OCI-LY1 (cell line): ENCODE measurements around the gene MBD5.

Experiments
- CTCF ChIP-seq: fragments of 200-600 bp; sonication (generic), shearing (Covaris generic); IDR thresholded peaks from 2 replicates; pipeline ENCODE4 v1.5.1; 2017; ENCODE audit warnings: mild to moderate bottlenecking, antibody characterized with exemption, low read length, moderate library complexity, mixed read lengths
- EZH2 ChIP-seq: fragments of 200-600 bp; sonication (generic), shearing (Covaris generic); IDR thresholded peaks from 2 replicates; pipeline ENCODE4 v1.8.0; 2017; ENCODE audit warnings: borderline replicate concordance, mixed run types, mild to moderate bottlenecking, antibody characterized with exemption, low read length, moderate library complexity, mixed read lengths

GRCh38 chr2:148301362-148301761, 280.5 kb downstream of the MBD5 start:
- TF ChIP-seq CTCF = no peak
- TF ChIP-seq EZH2 = no peak
